HG03457 (cell line): Measurements from ENCODE around the gene ITPKB.
"Not testable (repeated sequence)": the region's sequence is repeated elsewhere in the genome, so short reads cannot be mapped to it uniquely, and the experiment has no call there.

ENCODE experiments used
- ATAC-seq: cut with Tn5 transposase; IDR thresholded peaks from one replicate; pipeline ENCODE4 v1.9.1; 2021; ENCODE audit warnings: moderate number of reproducible peaks; ENCODE audit not compliant: unreplicated experiment

The ITPKB gene

DNA sequence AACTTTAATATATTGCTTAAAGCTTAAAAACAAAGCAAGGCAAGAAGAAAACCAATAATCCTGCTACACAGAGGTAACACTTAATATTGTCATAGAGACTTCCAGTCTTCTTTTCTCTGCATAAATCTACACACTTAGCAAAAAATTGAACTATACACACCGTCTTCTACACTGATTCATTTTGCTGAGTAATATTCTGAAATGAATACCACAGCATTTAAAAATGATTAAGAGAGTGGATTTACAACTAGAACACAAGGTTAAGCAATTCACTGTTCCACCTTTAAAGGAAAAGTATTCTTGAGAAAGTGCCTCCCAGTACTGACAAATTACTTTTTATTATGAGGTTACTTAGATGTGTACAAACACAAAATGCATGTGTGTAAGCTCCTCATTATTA lies 22.2 kb upstream of the ITPKB start:
- ATAC-seq = no peak

GRCh38 chr1:226754793-226755533 lies 15.9 kb upstream of the ITPKB start:
- ATAC-seq = no peak

- ATAC-seq = no peak
These were observed 15.0 kb upstream of the ITPKB start for GRCh38 chr1:226754097-226754496.

- ATAC-seq = no peak
These were observed 12.6 kb upstream of the ITPKB start for GRCh38 chr1:226751703-226752102.

DNA sequence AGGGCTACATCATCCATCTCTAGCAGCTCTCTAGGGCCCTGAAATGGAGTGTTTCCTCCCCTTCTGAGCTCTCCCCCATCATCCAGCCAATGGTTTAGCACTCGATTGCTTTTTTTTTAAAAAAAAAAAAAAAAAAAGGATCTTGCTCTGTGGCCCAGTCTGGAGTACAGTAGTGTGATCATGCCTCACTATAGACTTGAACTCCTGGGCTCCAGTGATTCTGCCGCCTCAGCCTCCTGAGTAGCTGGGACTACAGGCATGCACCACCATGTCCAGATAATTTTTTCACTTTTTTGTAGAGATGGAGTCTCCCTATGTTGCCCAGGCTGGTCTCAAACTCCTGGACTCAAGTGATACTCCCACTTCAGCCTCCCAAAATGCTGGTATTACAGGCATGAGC lies 12.1 kb upstream of the ITPKB start:
- no peak for ATAC-seq

GRCh38 chr1:226749467-226749866 lies 10.4 kb upstream of the ITPKB start:
- no peak for ATAC-seq

DNA sequence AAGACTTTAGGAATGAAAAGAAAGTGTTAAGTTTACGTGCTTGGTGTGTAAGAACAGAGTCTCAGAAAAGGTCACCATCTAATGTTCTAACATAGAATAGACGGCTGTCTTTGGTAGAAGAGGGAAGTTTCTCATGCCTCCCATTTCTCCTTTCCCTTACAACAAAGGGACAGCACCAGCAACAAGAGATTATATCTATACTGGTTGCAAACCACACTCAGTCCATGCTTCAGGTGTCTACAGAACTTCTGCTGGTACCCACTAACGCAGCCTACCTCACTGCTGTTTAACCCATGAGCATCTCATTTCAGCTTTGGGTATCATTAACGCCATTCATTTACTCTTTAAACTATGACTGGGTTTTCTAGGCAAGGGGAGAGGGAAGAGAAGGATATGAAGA lies 9.2 kb upstream of the ITPKB start:
- ATAC-seq = no peak

DNA sequence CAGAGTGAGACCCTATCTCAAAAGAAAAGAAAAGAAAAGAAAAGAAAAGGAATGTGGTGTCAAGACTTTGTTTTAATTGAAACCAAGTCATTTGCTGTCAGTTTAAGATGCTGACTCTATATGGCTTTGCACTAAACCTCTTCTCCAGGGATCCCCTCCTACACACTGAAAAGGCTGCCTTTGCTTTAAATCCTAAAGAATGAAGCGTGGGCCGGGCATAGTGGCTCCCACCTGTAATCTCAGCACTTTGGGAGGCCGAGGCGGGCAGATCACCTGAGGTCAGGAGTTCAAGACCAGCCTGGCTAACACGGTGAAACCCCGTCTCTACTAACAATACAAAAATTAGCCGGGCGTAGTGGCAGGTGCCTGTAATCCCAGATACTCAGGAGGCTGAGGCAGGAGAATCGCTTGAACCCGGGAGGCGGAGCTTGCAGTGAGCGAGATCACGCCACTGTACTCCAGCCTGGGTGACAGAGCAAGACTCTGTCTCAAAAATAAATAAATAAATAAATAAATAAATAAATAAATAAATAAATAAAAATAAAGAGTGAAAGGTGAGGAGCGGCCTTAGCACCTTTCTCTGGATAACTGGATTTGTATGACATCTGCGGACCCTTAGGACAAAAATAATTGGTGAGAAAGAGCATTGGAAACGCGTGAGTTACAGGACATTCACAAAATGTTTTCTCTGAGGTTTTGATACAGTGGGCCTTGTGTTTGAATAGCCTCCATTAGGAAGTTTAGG lies 8.6 kb upstream of the ITPKB start:
- ATAC-seq = not testable (repeated sequence)

GRCh38 chr1:226743259-226743658 lies 4.2 kb upstream of the ITPKB start:
- ATAC-seq = no peak

DNA sequence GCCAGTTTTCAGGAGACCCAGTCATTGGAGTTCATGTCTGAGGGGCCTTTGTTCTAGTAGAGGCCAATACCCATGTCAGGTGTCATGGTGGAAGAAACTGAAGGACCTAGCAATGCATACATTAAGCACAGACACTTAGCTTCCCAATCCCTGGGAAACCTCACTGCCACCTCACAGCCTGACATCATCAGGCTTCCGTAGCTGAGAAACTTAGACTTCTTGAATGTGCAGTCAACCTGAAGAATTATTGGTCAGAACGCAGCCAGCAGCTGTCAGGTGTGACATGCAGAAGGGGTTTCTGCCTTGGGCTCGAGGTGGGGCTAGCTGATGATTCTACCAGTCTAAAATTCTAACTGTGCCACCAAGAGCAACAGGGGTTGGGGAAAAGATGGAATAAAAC lies 1.9 kb upstream of the ITPKB start:
- ATAC-seq = no peak

- ATAC-seq = no peak
These were observed 599 bp upstream of the ITPKB start for GRCh38 chr1:226739696-226740065.

DNA sequence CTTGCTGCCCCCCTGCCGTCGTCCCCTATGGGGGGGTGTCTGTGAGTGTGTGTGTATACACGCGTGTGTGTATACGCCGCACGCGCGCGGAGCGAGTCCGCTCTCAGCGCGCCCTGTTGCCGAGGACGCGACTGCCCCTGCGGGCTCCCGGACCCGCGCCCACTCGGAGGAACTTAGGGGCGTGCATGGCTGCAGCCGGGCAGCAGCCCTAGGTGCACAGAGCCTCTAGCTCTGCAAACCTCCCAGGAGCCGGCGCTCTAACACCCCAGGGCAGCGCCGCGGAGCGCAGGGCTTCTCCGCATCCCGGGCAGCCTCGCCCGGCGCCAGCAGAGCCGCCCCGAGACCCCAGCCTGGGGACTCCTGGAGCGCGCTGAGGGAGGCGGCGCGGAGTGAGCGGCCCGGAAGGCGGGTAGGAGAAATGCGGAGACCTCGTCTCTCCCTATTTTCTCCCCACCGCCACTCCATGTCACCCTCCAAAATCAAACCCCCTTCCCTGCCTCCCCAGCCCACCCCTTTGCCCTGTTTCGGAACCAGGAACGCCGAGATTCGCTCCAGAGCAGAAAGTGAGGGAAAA lies 574 bp downstream of the ITPKB start:
- ATAC-seq = no peak

DNA sequence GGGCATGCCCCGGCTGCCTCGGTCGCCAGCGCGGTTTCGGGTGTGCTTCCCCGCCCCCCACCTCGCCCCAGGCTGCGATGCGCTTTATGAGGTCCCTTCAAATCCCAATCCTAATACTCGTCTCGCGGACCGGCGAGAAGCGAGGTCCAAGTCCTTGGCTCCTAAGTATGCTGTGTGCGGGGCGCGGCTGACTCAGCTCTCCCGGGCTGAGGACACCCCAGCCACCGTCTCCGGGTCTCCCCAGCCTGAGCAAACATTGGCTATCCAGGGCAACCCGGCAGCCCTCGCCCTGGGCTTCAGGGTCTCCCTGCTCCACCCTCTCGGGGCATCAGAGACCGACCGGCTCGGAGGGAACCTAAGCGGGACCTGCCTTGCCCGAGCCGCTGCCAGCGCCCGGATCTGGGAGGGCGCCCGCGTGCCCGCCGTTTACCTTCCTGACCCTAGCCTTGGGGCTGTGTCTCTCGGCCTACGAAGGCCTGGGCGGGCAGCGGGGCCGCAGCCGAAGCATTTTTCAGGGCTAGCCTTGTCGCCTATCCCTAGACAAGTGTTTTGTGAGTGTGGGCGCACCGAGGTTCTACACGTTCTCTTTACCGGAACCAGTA lies 1.2 kb downstream of the ITPKB start:
- no peak for ATAC-seq

- no peak for ATAC-seq
These were observed 1.9 kb downstream of the ITPKB start for GRCh38 chr1:226736908-226737818.

GRCh38 chr1:226736001-226736907 lies 2.8 kb downstream of the ITPKB start:
- ATAC-seq = no peak

GRCh38 chr1:226735576-226735975 lies 3.5 kb downstream of the ITPKB start:
- ATAC-seq = no peak

GRCh38 chr1:226734611-226735153 lies 4.4 kb downstream of the ITPKB start:
- no peak for ATAC-seq

GRCh38 chr1:226733876-226734275 lies 5.2 kb downstream of the ITPKB start:
- no peak for ATAC-seq

DNA sequence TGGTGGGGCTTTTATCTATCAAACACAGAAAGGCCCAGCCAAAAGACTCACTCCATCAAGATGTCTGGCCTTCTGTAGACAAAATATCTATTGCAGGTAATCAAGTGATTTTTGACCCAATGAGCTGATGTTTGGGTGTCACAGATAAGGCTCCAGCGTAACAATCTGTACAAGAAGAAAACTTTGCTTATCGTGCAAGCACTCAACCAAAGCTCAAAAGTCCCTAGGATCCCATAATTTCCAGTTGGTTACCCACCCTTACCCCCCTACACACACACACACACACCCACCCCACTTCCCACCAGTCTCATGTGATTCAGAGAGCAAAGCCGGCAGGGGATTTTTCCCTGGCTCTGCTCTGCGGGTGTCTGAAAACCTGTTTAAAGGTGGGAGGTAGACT lies 5.8 kb downstream of the ITPKB start:
- ATAC-seq = no peak
